Measurements from ENCODE around the gene HADH.
A peak's percentile ranks its signal among the peaks of the same experiment; 100 is the strongest.

The HADH gene

GRCh38 chr4:108013327-108013726 is 23.6 kb downstream of the HADH start:
- no peak overlapping the region for H3K27ac ChIP-seq
- no peak overlapping the region for H2AFZ ChIP-seq
- no peaks in the 10 kb centered on the region for H3K36me3 ChIP-seq (ENCODE audit: control insufficient read depth, insufficient read depth, low read length)
- H3K4me2 ChIP-seq (ENCODE audit: low read length) = no peak overlapping the region
- no peak overlapping the region for H3K9ac ChIP-seq
- H3K9me3 ChIP-seq (ENCODE audit: control insufficient read depth, low read length) = no peaks in the 10 kb centered on the region
- H3K4me1 ChIP-seq = no peaks in the 10 kb centered on the region
- TF ChIP-seq CTCF (IDR thresholded peaks at IDR 0.05) = no peak
- H3K4me3 ChIP-seq (ENCODE audit: low read depth, low read length) = no peak overlapping the region
- H3K27me3 ChIP-seq (ENCODE audit: control insufficient read depth, insufficient read depth, low read length) = no peaks in the 10 kb centered on the region
- no peaks in the 10 kb centered on the region for H3K79me2 ChIP-seq

GRCh38 chr4:108013955-108014354 is 24.3 kb downstream of the HADH start:
- H3K4me2 ChIP-seq (ENCODE audit: low read length) = no peak overlapping the region
- H3K4me1 ChIP-seq = no peaks in the 10 kb centered on the region
- no peaks in the 10 kb centered on the region for H3K9me3 ChIP-seq (ENCODE audit: control insufficient read depth, low read length)
- no peaks in the 10 kb centered on the region for H3K27me3 ChIP-seq (ENCODE audit: control insufficient read depth, insufficient read depth, low read length)
- TF ChIP-seq CTCF (IDR thresholded peaks at IDR 0.05) = no peak
- no peak overlapping the region for H3K4me3 ChIP-seq (ENCODE audit: low read depth, low read length)
- no peak overlapping the region for H3K27ac ChIP-seq
- H3K36me3 ChIP-seq (ENCODE audit: control insufficient read depth, insufficient read depth, low read length) = no peaks in the 10 kb centered on the region
- no peak overlapping the region for H2AFZ ChIP-seq
- no peak overlapping the region for H3K9ac ChIP-seq
- no peaks in the 10 kb centered on the region for H3K79me2 ChIP-seq

DNA sequence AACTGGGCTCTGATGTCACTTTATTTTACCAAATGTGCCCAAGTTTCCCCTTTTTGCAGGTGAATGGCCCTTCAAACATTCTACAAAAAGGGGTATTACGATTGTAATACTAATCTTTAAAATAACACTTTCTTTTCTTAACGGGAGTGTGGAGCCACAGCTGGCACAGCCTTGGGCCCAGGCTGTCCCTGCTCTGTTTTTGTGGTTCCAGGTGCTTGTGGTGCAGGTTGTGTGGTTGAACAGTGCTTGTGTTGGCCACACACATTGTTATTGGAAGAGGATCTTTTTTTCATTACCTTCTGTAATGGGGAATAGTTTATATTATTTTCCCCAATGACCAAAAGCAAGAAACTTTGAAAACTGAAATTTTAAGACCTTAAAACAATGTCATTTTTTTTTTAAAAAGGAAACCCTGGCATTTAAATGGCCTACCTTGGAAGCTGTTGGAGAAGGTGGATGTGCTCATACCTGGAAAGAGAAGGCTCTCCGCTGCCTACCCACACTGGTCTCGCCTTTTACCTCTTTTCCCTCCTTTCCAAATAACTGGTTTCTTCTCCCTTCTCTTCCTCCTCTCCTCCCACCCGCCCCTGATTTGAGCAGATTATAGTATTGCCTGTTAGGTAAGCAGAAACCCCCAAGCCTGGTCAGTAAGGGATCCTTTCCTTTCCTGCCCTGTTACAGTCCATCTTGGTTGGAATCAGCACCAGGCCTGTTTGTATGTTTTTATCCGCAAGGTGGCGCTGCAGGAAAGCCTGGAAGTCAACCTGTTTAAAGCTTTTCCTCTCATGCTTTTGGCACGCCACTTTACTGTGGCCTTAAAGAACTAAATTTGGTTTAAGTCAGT is 28.6 kb downstream of the HADH start:
- Histone ChIP-seq H3K36me3 (ENCODE audit: control insufficient read depth, insufficient read depth, low read length) (no peaks in the 10 kb centered on the region), H3K4me3 (ENCODE audit: low read depth, low read length) (no peak overlapping the region), H3K79me2 (no peaks in the 10 kb centered on the region), H3K9me3 (ENCODE audit: control insufficient read depth, low read length) (no peaks in the 10 kb centered on the region), H3K9ac (no peak overlapping the region), H3K4me1 (no peaks in the 10 kb centered on the region), H3K27me3 (ENCODE audit: control insufficient read depth, insufficient read depth, low read length) (no peaks in the 10 kb centered on the region), H2AFZ (no peak overlapping the region), H3K27ac (no peak overlapping the region), H3K4me2 (ENCODE audit: low read length) (no peak overlapping the region)
- peak; percentile 80 for TF ChIP-seq CTCF (IDR thresholded peaks at IDR 0.05)

DNA sequence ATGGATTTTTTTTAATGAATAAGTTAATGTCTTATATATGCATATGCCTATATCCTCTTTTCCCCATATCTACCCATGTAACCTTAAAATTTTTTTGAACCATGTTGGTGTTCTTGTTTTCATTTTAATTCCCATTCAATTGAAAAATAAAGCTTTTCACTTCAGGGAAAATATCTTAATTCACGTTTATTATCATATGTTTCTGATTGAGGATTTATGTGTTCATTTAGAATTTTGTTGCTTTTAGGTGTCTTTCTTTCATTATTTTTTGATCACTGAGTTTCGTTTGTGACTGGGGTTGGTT is 29.1 kb downstream of the HADH start:
- H3K9ac ChIP-seq = no peak overlapping the region
- H3K4me3 ChIP-seq (ENCODE audit: low read depth, low read length) = no peak overlapping the region
- no peak overlapping the region for H3K4me2 ChIP-seq (ENCODE audit: low read length)
- no peak overlapping the region for H2AFZ ChIP-seq
- H3K27me3 ChIP-seq (ENCODE audit: control insufficient read depth, insufficient read depth, low read length) = no peaks in the 10 kb centered on the region
- no peaks in the 10 kb centered on the region for H3K4me1 ChIP-seq
- TF ChIP-seq CTCF (IDR thresholded peaks at IDR 0.05) = no peak
- H3K79me2 ChIP-seq = no peaks in the 10 kb centered on the region
- H3K36me3 ChIP-seq (ENCODE audit: control insufficient read depth, insufficient read depth, low read length) = no peaks in the 10 kb centered on the region
- no peak overlapping the region for H3K27ac ChIP-seq
- H3K9me3 ChIP-seq (ENCODE audit: control insufficient read depth, low read length) = no peaks in the 10 kb centered on the region
